ENCODE measurements around the gene CADM3. TPM values are rescaled to one million over a fixed set of nuclear protein-coding genes. Genes with fewer than 3 reads are reported as not detected.

CADM3 gene
- total RNA-seq, 1 donor from 2014 or later, result 115 TPM

DNA sequence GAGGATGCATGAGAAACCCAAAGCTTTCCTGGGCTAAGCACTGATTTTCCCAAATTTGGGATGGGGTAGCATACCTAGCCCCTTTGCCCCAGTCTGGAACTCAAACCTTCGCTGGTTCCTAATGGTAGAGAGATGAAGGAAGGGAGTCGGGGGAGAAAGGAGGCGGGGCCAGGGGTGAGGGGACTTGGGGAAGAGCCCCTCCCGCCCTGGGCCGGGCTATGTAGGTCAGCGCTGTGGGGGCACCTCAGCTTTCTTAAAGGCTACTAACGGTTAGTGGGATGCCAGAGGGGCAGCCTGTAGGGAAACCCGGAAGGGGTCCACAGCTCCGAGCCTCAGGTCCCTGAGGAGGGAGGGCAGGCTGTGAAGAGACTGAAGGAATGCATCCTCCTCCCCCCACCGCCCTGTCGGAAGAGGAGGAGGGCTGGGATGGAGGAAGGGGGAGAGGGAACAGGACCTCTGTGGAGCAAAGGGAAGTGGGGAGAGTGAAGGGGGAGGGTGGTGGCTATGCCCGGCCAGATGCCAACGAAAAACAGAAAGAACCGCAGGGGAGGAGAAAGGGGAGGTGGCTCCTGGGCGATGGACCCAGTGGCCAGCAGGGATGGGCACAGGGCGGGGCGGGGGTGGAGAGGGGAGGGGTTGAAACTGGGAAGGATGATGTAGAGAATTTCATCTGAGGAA lies 1.3 kb downstream of the CADM3 start:
- DNase-seq (ENCODE audit: low spot score in 2 of 2), result peak in 1 of 2 donors; percentile 34
- no peak for FAIRE-seq

- DNase-seq (ENCODE audit: low spot score in 2 of 2) (no peak), FAIRE-seq (no peak)
These were observed 1.9 kb downstream of the CADM3 start for GRCh38 chr1:159173320-159173719.

GRCh38 chr1:159175571-159175970 lies 4.2 kb downstream of the CADM3 start:
- FAIRE-seq (no peak), DNase-seq (ENCODE audit: low spot score in 2 of 2) (no peak)

DNA sequence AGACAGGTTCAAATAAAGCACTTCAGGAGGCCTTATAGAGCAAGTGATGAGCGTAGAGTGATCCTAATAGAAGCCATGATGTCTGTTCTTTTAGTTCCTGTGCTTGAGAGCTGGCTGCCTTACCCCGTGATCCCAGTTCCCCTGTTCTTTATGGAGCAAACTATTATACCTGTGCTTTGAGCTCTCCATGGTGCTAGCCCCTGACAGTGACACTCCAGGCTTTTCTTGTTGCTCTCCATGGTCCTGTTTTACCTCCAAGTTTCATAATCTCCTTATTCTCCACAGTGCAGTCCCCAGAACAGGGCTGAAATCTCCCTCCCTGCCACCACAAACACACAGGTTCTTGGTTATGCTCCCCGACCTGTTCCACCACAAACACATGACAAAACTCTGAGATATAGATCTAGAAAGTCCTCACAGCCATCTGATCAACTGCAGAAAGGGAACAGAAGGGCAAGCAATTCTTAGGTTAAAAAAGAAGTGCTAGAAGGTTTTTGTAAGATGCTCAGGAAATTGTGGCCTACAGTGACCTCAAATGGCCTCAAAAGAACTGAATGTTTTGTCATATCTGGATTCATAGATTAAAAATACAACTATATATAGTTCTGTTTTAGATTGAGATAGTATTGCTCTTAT lies 6.0 kb downstream of the CADM3 start:
- DNase-seq (ENCODE audit: low spot score in 2 of 2), result no peak

DNA sequence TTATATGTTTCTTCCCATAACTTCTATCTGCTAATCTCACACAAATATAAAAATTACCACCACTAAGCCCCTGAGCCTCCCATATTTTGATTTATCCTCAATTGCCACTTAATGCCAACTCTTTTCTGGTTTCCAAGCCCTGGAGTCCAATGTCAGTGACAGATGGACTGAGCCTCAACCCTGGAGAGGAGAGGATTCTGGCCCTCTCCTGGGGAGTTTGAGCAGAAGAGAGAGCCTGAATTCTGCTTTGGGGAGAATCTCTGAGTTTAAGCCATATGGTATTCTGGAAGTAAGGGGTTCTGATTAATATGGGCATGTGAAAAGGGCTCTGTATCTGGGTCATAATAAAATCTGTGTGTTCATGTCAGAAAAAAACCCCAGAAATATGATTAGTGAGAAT lies 8.5 kb downstream of the CADM3 start:
- DNase-seq (ENCODE audit: low spot score in 2 of 2) (no peak), FAIRE-seq (no peak)

More for the DNA sequence above, 6.0 kb downstream of the CADM3 start:
- no peak for FAIRE-seq

GRCh38 chr1:159180516-159180915 lies 9.1 kb downstream of the CADM3 start:
- DNase-seq (ENCODE audit: low spot score in 2 of 2) (no peak), FAIRE-seq (no peak)

DNA sequence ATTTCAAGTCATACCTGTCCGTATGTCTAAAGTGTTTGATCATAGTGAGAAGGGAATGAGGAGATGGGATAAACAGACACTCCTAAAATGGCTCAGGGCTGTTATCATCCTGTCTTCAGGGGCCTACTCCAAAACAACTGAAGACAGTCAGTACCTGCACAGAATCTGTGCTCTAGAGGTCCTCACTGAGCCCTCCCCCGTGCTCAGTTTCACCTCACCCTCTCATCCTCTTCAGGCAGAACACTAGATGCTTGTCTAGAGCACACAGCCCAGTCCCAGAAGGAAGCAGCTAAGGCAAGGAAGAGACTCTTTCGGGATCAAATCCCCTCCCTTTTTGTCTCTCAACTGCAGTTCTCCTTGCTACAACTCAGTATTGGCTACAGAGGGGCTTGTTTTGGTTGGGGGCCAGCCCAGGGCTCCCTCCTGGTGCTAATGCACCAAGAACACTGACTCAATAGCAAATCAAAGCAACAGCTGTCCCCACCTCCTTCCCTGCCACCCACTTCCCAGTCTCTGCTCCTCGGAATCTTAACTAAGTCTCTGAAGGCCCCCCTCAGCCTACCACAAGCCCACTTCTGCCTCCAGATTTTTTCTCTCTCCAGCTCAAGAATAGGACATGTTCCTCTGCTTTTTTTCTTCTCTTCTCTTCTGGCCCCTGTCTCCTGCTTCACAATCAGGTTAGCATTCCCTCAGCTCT lies 10.1 kb downstream of the CADM3 start:
- FAIRE-seq, result no peak
- DNase-seq (ENCODE audit: low spot score in 2 of 2), result no peak

GRCh38 chr1:159184201-159184600 lies 12.8 kb downstream of the CADM3 start:
- FAIRE-seq (no peak), DNase-seq (ENCODE audit: low spot score in 2 of 2) (no peak)

DNA sequence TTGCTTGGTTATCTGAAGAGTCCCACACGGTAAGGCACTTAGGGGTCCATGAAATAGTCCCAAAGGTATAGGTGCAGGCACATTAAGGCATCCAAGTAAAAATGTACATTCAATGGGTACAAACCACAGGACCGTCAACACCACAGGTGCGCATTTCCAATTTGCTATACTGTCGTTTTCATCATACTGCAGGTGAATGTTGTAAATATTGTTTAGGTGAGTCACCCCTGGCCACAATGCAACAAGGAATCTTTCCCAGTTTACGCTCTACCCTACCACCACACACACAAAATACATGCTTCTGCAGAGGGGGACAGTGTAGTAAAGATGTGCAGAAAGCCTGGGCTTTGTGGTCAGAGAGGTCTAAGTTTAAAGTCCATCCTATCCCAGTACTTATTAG lies 13.7 kb downstream of the CADM3 start:
- no peak for DNase-seq (ENCODE audit: low spot score in 2 of 2)
- FAIRE-seq, result no peak

GRCh38 chr1:159187033-159187432 lies 15.6 kb downstream of the CADM3 start:
- FAIRE-seq, result no peak
- DNase-seq (ENCODE audit: low spot score in 2 of 2), result no peak

- FAIRE-seq, result no peak
- no peak for DNase-seq (ENCODE audit: low spot score in 2 of 2)
These were observed 16.4 kb downstream of the CADM3 start for GRCh38 chr1:159187647-159188374.

DNA sequence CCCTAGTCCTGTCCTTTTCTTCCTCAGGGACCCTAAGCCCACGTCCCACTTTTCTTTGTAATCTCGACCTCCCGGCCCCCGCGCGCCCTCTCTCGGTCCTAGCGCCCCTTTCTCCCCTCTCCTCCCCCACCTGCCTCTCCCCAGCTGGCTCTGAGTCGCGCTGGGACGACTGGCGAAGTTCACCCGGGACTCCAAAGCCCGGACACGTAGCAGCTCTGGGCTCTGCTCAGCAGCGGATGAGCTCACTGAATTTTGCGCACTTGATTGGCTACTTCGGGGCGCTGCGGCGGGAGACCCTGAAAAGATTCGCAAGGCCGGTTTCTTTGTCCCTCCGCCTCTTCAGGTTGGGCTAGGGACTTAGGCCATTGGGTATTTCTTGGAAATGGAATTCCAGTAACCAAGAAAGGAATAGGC lies 17.0 kb downstream of the CADM3 start:
- DNase-seq (ENCODE audit: low spot score in 2 of 2) (peak in 1 of 2 donors; percentile 56), FAIRE-seq (no peak)

DNA sequence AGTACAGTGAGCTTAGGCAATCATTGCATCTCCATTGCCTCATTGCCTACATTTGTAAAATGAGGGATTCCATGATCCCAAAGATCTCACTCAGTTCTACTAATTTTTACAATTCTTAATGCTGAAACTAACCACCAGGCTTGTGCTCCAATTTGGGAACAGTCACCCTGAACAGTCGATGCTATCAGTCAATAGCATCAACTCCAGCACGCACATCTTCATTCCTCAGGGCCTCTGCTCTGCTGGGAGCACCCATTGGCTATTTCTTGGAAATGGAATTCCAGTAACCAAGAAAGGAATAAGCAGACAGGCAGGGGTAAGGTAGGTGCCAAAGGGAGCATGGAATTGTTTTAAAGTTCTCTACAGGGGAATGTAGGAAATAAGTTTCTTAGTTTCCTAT lies 19.0 kb downstream of the CADM3 start:
- DNase-seq (ENCODE audit: low spot score in 2 of 2) (no peak), FAIRE-seq (no peak)

DNA sequence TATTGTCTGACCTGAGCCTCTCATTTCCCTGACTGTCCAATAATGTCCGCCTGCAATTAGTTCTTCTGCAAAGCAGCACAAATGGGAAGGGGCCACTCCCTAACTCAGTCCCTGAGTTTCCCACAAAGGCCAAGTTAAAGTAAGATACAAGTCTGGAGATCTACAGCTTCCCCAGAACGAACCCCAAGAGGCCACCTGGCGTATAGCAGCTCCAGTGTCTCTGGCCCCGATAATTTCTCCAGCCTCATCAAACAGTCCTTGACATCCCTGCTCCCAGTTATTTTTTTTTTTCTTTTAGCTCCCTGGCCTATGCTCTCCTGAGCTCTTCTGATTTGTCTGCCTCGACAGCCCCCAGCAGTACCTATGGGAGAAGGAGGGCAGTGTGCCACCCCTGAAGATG lies 25.1 kb downstream of the CADM3 start:
- FAIRE-seq, result no peak
- DNase-seq (ENCODE audit: low spot score in 2 of 2), result no peak

GRCh38 chr1:159197561-159198557 lies 26.4 kb downstream of the CADM3 start:
- FAIRE-seq (no peak), DNase-seq (ENCODE audit: low spot score in 2 of 2) (peak; percentile 43 to 61)

GRCh38 chr1:159199901-159200300 lies 28.5 kb downstream of the CADM3 start:
- FAIRE-seq (no peak), DNase-seq (ENCODE audit: low spot score in 2 of 2) (no peak)

DNA sequence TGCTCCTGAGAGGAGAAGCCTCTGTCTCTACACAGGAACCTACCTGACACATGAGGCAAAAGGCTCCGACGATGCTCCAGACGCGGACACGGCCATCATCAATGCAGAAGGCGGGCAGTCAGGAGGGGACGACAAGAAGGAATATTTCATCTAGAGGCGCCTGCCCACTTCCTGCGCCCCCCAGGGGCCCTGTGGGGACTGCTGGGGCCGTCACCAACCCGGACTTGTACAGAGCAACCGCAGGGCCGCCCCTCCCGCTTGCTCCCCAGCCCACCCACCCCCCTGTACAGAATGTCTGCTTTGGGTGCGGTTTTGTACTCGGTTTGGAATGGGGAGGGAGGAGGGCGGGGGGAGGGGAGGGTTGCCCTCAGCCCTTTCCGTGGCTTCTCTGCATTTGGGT lies 29.4 kb downstream of the CADM3 start:
- DNase-seq (ENCODE audit: low spot score in 2 of 2) (no peak), FAIRE-seq (no peak)

DNA sequence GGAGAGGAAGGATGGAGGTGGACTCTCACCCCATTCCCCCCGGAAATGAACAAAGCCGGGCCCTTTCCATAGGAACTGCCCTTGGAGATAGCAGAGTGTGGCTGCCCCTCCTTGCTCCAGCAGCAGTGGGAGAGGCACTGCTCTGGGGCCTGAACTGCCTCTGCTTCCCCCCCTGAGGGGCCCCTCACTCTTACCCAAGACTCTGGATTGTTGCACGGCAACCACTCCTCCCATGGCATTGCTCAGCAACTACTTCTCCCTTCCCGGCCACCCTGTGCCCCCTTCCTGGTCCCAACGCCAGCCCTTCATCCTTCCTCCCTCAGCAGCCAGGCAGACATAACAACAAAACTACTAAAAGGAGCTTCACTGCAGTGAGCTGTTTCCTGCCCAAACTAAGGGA lies 30.2 kb downstream of the CADM3 start:
- FAIRE-seq (no peak), DNase-seq (ENCODE audit: low spot score in 2 of 2) (no peak)

- FAIRE-seq (no peak), DNase-seq (ENCODE audit: low spot score in 2 of 2) (no peak)
These were observed 32.2 kb downstream of the CADM3 start for GRCh38 chr1:159203610-159204009.
